Kidney (tissue), 14 donors: ENCODE results near the gene PKLR. TPM values are rescaled to one million over a fixed set of nuclear protein-coding genes. Genes with fewer than 3 reads are reported as not detected.
"Not testable (repeated sequence)": the region's sequence is repeated elsewhere in the genome, so short reads cannot be mapped to it uniquely, and the experiment has no call there.

ENCODE experiments used
- DNase-seq, 5 donors: peaks; one replicate each; pipeline ENCODE4 v3.0.0-alpha.2; 2013 to 2020
- FAIRE-seq: peaks from 2 replicates; lab custom pipeline; 2012; peaks lifted over from hg19 to GRCh38; lab: Jason Lieb, UNC
- H3K27ac ChIP-seq, 2 donors: one replicate each; pipeline ENCODE4 v1.7.0; 2013; ENCODE audit warnings: low read depth in 2 of 2, low read length in 2 of 2, inconsistent platforms in 1 of 2
- H3K27me3 ChIP-seq: one replicate; pipeline ENCODE4 v1.7.1; 2013; ENCODE audit warnings: low read length, inconsistent platforms; ENCODE audit not compliant: control insufficient read depth, insufficient read depth
- H3K36me3 ChIP-seq, 3 donors: one replicate each; pipeline versions ENCODE4 v1.7.0 to v1.7.1; 2013; ENCODE audit warnings: low read length in 3 of 3, control low read depth in 1 of 3, inconsistent platforms in 1 of 3; ENCODE audit not compliant: insufficient read depth in 3 of 3, control insufficient read depth in 2 of 3
- H3K4me1 ChIP-seq, 3 donors: one replicate each; pipeline versions ENCODE4 v1.7.0 to v1.7.1; 2013; ENCODE audit warnings: low read length in 3 of 3, inconsistent platforms in 1 of 3, low read depth in 1 of 3; ENCODE audit not compliant: control insufficient read depth in 2 of 3, insufficient read depth in 2 of 3
- H3K4me3 ChIP-seq, 3 donors: one replicate each; pipeline versions ENCODE4 v1.7.0 to v1.8.1; 2013; ENCODE audit warnings: low read length in 3 of 3, control low read depth in 1 of 3, inconsistent platforms in 1 of 3
- H3K9ac ChIP-seq, 3 donors: one replicate each; pipeline versions ENCODE4 v1.7.0 to v1.7.1; 2013; ENCODE audit warnings: low read length in 3 of 3, control low read depth in 1 of 3, inconsistent platforms in 1 of 3
- H3K9me3 ChIP-seq, 3 donors: one replicate each; pipeline versions ENCODE4 v1.7.0 to v1.7.1; 2013; ENCODE audit warnings: low read length in 3 of 3, control low read depth in 1 of 3, inconsistent platforms in 1 of 3; ENCODE audit not compliant: control insufficient read depth in 2 of 3, insufficient read depth in 1 of 3
- intact Hi-C: fragments of 100-400 bp; cut with DNase I; formaldehyde crosslinking; loops from one replicate; pipeline ENCODE4 v1.11.1; 2022
- polyA plus RNA-seq: library from polyadenylated mRNA; stranded (reverse); fragments of 350-450 nt; fragmentation: Illumina TruSeq; extraction: RNeasy Lipid Tissue Mini Kit (QIAGEN cat#74804); gene quantifications from one replicate; pipeline ENCODE4 v1.2.3, GENCODE V29; 2014; ENCODE audit warnings: low read depth, low replicate concordance; ENCODE audit not compliant: insufficient read depth
- total RNA-seq: library from RNA; stranded (reverse); fragmentation: NEBNext Ultra II Directional; extraction: Animal tissue kit (Norgen Biotek cat#: 25700); gene quantifications from one replicate; pipeline ENCODE4 v1.2.1, GENCODE V29; 2021
- TF ChIP-seq, protein P1 (sequence below): IDR thresholded peaks from 3 replicates; pipeline ENCODE4 v1.5.1; 2012; ENCODE audit warnings: mild to moderate bottlenecking, moderate library complexity, borderline replicate concordance; ENCODE audit not compliant: insufficient read depth; ENCODE audit errors: extremely low read depth
- donor health status: control.
- donor health status: control.
- donor health status: control.
- donor health status: control.
- donor health status: control.
- donor health status: DM: yes; HTN: yes; CAD: no.
- donor health status: Normal renal cell carcinoma (clear cell type).

PKLR gene
- total and polyA plus RNA-seq, 2 donors from 2014 or later = 0.82 to 19.9 TPM

DNA sequence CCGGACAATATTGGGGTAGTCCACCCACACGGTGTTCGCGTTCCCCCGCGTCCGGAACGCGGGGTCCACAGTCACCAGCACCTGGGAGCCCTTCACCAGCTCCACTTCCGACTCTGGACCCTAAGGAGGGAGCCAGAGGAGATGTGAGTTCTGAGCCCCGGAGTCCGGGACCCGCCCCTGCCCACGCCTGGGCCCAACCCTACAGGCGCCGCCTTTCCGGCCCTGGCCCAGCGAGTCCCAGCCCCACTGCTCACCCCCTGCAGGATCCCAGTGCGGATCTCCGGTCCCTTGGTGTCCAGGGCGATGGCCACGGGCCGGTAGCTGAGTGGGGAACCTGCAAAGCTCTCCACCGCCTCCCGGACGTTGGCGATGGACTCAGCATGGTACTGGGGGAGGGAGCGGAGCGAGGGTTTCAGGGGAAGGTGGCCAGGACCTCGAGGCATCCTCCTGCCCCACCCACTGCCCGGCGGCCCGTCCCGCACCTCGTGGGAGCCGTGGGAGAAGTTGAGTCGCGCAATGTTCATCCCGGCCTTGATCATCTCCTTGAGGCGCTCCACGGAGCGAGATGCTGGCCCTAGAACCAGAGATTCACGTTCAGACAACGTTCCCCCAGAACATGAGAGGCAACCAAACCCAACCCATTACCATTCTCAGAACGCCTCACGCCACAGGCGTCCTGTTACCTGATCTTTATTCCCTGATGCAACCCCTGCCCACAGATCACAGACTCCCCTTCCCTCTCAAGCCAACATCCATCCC lies 5.9 kb downstream of the PKLR start:
- no peak for FAIRE-seq
- H3K9me3 ChIP-seq = no peaks in the 10 kb centered on the region
- no peak overlapping the region for H3K27ac ChIP-seq
- H3K4me3 ChIP-seq = no peak overlapping the region
- DNase-seq = no peak
- no peak overlapping the region for H3K9ac ChIP-seq
- intact Hi-C loops = no loop called here
- TF ChIP-seq, protein P1, sequence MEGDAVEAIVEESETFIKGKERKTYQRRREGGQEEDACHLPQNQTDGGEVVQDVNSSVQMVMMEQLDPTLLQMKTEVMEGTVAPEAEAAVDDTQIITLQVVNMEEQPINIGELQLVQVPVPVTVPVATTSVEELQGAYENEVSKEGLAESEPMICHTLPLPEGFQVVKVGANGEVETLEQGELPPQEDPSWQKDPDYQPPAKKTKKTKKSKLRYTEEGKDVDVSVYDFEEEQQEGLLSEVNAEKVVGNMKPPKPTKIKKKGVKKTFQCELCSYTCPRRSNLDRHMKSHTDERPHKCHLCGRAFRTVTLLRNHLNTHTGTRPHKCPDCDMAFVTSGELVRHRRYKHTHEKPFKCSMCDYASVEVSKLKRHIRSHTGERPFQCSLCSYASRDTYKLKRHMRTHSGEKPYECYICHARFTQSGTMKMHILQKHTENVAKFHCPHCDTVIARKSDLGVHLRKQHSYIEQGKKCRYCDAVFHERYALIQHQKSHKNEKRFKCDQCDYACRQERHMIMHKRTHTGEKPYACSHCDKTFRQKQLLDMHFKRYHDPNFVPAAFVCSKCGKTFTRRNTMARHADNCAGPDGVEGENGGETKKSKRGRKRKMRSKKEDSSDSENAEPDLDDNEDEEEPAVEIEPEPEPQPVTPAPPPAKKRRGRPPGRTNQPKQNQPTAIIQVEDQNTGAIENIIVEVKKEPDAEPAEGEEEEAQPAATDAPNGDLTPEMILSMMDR = no peak
- peaks cover 19% of the 10 kb centered on the region for H3K27me3 ChIP-seq
- no peaks in the 10 kb centered on the region for H3K36me3 ChIP-seq
- no peaks in the 10 kb centered on the region for H3K4me1 ChIP-seq

DNA sequence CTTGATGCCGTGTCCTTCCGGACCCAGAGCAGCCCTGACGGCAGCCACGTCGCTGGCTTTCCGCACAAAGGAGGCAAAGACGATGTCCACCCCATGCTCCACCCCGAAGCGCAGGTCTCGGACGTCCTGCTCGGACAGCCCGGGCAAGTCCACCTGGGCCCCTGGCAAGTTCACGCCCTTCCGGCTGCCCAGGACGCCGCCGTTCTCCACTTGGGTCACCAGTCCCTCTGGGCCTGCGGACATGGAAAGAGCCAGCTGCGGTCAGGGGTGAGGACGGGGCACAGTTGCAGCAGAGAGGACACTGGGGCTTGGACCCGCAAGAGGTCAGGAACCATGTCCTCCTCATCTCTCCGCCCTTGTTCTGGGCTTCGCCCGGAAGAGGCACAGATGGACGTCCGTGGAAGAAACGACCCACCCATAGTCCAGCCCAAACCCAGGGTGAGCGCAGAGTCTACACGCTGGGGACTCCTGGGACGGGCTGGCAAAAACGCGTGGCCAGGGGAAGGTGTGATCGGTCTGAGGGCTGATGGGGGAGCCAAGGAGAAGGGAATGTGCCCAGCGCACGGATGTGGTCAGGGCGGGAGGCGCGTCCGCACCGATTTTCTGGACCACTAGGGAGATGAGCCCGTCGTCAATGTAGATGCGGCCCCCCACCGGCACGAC lies 6.6 kb downstream of the PKLR start:
- DNase-seq (no peak), FAIRE-seq (no peak)
- Histone ChIP-seq H3K36me3 (no peaks in the 10 kb centered on the region), H3K27ac (no peak overlapping the region), H3K9me3 (no peaks in the 10 kb centered on the region), H3K27me3 (peaks cover 19% of the 10 kb centered on the region), H3K9ac (no peak overlapping the region), H3K4me1 (no peaks in the 10 kb centered on the region), H3K4me3 (no peak overlapping the region)
- intact Hi-C loops = no loop called here
- TF ChIP-seq, protein P1 = no peak

DNA sequence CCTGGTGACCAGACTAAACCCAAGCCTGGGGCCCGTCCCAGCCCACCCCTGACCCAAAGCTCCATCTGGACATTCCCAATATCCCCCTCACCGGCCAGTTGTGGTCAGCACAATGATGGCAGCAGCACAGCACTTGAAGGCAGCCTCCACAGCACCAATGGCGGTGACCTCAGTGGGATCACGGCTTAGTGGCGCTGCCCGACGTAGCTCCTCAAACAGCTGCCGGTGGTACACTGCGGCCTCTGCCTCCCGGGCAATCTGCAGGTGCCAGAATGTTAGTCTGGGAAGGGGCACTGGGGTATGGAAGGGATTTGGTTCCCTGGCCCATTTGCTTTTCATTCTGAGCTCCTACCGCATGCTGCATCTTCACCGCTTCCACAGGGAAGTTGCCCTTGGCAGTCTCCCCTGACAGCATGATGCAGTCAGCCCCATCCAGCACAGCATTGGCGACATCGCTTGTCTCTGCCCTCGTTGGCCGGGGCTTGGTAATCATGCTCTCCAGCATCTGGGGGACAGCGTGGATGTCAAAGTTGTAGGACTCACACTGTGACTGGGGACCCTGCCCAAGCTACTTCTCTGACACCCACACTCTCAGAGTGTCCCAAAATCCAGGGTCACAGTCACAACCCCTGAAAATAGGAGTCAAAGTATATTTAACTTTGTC lies 8.0 kb downstream of the PKLR start:
- Histone ChIP-seq H3K36me3 (no peaks in the 10 kb centered on the region), H3K4me3 (no peak overlapping the region), H3K27me3 (peaks cover 19% of the 10 kb centered on the region), H3K4me1 (no peaks in the 10 kb centered on the region), H3K27ac (no peak overlapping the region), H3K9me3 (no peaks in the 10 kb centered on the region), H3K9ac (no peak overlapping the region)
- no peak for DNase-seq
- FAIRE-seq = no peak
- intact Hi-C loops = no loop called here
- TF ChIP-seq, protein P1 = no peak

DNA sequence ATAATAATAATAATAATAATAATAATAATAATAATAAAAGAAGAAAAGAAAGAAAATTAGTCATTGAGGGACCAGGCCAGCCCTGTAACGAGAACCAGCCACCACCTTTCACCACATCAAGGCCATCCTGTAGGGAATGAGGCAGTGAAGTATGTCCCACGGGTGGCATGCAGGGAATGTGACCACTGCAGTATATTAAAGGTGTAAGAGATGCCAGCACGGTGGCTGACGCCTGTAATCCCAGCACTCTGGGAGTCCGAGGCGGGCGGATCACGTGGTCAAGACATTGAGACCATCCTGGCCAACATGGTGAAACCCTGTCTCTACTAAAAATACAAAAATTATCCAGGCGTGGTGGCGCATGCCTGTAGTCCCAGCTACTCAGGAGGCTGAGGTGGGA lies 10.2 kb downstream of the PKLR start:
- H3K9me3 ChIP-seq, H3K4me1 ChIP-seq, H3K9ac ChIP-seq, FAIRE-seq, H3K36me3 ChIP-seq, intact Hi-C loops, DNase-seq, H3K27ac ChIP-seq, H3K4me3 ChIP-seq: not testable (repeated sequence)
- peaks cover 18% of the 10 kb centered on the region for H3K27me3 ChIP-seq
